ENCODE results near the gene VSIG10L2.
A peak's percentile ranks its signal among the peaks of the same experiment; 100 is the strongest.

VSIG10L2 gene

GRCh38 chr11:125945011-125945796 lies 640 bp upstream of the VSIG10L2 start:
- H3K4me3 ChIP-seq (ENCODE audit: low read depth, low read length), result no peak overlapping the region
- no peak for DNase-seq (ENCODE audit: low read depth)

DNA sequence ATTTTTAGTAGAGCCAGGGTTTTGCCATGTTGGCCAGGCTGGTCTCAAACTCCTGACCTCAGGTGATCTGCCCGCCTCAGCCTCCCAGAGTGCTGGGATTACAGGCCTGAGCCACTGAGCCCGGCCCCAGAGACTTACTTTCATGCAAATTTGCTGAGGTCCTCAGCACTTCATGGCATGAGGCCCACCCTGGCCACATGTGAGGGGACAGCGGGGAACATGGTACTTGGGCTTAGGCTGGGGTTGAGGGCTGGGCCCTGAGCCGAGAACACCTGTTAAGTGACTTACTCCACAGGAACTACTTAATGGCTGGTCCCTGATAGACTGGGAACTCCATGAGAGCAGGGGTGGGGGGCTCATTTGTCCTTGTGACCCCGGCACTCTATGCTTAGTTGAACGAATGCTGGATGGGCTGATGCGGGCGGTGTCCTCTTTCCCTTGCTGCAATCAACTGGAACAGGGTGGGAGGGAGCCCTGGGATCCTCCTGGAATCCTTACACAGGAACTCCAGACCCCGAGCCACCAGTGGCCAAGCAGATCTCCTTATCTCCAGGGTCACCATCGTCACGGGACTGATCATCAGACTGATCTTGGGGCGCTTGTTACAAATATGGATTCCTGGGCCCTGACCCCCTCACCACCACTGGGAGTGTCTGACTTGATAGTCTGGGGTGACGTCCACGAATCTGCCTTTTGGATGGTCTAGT lies 1.0 kb downstream of the VSIG10L2 start:
- DNase-seq (ENCODE audit: low read depth), result no peak
- no peak overlapping the region for H3K4me3 ChIP-seq (ENCODE audit: low read depth, low read length)

DNA sequence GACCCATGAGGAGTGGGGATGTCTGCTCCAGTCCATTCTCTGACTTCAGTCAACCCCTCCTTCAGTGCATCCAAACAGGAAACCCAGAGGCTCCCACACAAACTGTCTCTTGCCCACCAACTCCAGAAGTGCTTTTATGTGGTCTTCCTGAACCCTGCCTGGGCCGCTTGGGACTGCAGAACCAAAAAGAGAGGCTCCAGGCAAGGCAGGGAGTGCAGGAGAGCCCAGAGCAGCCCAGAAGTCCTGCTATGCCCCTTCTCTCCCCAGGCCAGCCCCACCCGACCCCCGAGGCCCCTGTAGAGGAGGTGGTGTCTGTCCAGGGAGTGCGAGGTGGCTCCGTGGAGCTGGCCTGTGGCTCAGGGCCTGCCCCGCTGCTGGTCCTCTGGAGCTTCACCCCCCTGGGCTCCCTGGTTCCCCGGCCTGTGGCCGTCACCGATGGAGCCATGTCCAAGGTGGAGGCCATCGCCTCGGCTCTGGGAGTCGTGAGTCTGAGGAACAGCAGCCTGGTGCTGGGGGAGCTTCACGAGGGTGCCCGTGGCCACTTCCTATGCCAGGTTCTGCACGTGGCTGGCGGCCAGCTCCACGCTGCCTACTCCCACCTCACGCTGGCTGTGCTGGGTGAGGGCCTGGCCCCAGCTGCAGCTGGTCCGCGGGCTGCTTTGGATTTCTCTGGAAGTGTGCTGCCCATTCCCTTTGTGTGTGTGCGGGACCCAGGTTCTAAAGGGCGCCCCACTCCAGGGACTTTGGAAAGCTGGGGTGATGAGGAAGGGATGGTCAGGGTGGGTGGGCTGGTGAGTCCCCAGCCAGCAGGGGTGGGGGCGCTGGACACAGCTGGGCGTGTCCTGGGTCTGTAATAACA lies 1.8 kb downstream of the VSIG10L2 start:
- H3K4me3 ChIP-seq (ENCODE audit: low read depth, low read length), result no peak overlapping the region
- no peak for DNase-seq (ENCODE audit: low read depth)

GRCh38 chr11:125948278-125949051 lies 2.6 kb downstream of the VSIG10L2 start:
- H3K4me3 ChIP-seq (ENCODE audit: low read depth, low read length), result no peak overlapping the region
- DNase-seq (ENCODE audit: low read depth), result no peak

GRCh38 chr11:125949271-125950177 lies 3.7 kb downstream of the VSIG10L2 start:
- no peak for DNase-seq (ENCODE audit: low read depth)
- no peak overlapping the region for H3K4me3 ChIP-seq (ENCODE audit: low read depth, low read length)

DNA sequence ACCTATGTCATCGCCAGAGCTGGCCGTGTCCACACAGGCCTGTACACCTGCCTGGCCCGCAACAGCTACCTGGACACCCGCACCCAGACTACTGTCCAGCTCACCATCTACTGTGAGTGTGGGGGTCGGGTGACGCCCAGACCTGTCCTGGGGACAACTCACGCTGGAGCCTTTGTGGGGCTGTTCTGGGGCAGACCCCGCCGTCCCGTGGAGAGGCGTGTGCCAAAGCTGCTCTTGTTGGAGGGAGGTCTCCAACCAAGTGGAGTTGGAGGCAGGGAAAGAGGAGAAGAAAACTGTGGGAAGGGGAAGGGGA lies 4.3 kb downstream of the VSIG10L2 start:
- no peak overlapping the region for H3K4me3 ChIP-seq (ENCODE audit: low read depth, low read length)
- no peak for DNase-seq (ENCODE audit: low read depth)

DNA sequence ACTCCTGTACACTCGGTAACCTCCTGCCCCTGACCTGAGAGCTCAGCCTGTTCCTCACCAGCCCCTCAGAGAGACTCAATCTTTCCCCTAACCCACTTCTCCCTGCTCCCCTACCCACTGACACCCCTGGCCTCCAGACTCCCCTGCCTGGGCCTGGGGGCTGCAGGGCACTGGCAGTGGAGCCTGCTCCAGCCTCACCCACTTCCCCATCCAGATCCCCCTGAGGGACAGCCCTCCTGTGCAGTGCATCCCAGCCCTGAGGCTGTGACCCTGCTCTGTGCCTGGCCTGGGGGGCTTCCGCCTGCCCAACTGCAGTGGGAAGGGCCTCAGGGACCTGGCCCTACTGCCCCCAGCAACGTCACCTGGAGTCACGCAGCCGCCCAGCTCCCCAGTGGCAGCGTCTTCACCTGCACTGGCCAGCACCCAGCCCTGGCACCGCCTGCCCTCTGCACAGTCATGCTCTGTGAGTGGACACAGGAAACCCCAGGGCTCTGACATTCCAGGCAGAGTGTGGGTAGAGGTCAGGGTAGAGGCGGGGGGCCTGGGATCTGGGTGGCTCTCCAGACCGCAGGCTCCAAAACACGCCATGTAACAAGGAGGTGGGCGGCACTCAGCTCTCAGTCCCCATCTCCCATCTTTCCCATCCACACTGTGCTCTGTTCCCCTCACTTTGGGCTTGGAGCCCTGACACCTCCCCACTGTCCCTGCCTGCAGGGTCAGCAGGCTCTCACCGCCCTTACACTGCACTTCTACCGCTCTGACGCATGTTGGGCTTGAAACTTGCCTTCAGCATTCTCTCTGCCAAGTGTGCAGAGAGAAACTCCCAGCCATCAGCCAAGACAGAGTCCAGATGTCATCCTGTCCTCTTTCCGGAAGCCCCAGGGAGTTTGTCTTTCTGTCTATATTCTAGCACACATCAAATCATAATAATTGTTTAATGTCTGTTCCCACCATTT lies 5.1 kb downstream of the VSIG10L2 start:
- peak; percentile 27 for DNase-seq (ENCODE audit: low read depth)
- no peak overlapping the region for H3K4me3 ChIP-seq (ENCODE audit: low read depth, low read length)

DNA sequence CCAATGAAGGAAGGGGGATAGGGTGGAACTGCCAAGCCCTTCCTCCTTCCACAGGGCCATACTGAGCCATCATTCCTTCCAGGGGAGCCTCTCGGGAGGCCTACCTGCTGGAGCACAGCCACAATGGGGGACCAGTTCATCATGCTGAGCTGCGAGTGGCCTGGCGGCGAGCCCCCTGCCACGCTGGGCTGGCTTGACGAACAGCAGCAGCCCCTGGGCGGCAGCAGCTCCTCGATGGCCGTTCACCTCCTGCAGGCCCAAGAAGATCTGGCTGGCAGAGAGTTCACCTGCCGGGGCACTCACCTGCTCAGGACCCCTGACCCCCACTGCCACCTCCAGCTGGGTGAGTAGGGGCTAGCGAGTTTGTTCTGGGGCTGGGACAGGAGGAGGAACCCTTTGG lies 5.9 kb downstream of the VSIG10L2 start:
- no peak for DNase-seq (ENCODE audit: low read depth)
- no peak overlapping the region for H3K4me3 ChIP-seq (ENCODE audit: low read depth, low read length)

- DNase-seq (ENCODE audit: low read depth), result no peak
- no peak overlapping the region for H3K4me3 ChIP-seq (ENCODE audit: low read depth, low read length)
Observed at GRCh38 chr11:125952559-125952958, 6.7 kb downstream of the VSIG10L2 start.

GRCh38 chr11:125952973-125953372 lies 7.1 kb downstream of the VSIG10L2 start:
- DNase-seq (ENCODE audit: low read depth), result no peak
- no peak overlapping the region for H3K4me3 ChIP-seq (ENCODE audit: low read depth, low read length)

GRCh38 chr11:125953401-125953935 lies 7.6 kb downstream of the VSIG10L2 start:
- no peak for DNase-seq (ENCODE audit: low read depth)
- H3K4me3 ChIP-seq (ENCODE audit: low read depth, low read length), result no peak overlapping the region

GRCh38 chr11:125954123-125954944 lies 8.5 kb downstream of the VSIG10L2 start:
- H3K4me3 ChIP-seq (ENCODE audit: low read depth, low read length), result no peak overlapping the region
- no peak for DNase-seq (ENCODE audit: low read depth)

DNA sequence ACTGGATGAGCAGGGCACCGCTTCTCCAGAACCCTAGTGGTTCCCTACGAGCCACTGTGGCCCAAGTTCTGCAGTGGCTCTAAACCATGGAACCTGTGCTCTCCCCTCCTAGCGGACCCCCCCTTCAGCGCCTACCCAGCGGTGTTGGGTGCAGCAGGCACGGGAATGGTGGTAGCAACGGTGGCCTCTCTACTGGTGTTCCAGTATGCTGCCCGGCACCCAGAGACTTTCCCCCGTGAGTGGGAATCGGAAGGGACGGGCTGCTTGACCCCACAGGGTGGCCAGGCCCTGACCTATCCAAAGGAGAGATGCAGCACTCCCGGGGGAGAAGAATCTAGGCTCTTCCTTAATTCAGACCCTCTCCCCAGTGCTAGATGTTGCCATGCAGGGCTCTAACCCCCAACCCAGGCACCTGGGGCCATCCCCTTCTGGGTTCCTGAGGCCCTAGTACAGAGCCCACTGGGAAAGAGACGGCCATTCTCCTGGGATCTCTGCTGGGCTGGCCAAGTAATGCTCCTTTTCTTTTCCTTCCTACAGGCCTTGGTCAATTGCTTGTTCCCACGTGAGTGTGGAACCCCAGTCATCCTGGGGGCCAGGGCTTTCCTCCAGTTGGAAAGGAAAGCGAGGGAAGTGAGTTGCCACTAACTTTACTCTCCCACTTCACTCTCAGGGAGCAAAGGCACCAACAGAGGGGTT lies 9.2 kb downstream of the VSIG10L2 start:
- no peak for DNase-seq (ENCODE audit: low read depth)
- H3K4me3 ChIP-seq (ENCODE audit: low read depth, low read length), result no peak overlapping the region

- DNase-seq (ENCODE audit: low read depth), result no peak
- H3K4me3 ChIP-seq (ENCODE audit: low read depth, low read length), result no peak overlapping the region
Observed at GRCh38 chr11:125955856-125956255, 10.0 kb downstream of the VSIG10L2 start.

DNA sequence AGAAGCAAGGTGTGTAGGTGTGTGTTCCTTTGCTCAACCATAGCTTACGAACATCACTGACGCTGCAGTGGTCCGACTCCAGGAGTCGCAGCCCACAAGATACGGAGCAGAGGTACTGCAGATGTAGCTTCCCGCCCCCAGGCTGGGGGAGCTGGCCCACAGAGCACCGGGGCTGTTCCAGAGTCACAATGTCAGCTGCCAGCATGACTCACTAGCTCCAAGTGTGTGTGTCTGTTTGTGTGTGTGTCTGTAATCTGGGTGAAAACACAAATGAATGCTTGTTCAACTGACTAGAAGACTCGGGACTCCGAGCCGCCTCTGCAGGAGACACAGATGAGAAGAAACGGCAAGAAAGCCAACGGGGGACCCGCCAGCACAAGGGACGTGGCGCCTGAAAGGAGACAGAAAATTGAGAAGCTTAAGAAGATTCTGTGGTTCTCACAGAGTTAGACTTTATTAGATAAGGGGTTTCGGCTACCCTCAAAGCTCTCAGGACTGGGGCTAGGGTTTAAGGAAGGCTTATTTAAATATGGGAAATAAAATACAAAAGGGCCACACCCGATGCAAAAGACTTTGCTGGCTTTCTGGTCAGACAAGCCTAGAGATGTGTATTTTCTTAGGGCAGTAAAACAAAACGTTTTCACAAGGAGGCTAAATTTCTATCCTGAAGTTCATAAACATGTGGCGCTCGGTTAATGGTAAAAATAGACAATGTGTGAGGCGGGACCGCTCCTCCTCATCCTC lies 10.7 kb downstream of the VSIG10L2 start:
- H3K4me3 ChIP-seq (ENCODE audit: low read depth, low read length), result no peak overlapping the region
- no peak for DNase-seq (ENCODE audit: low read depth)

Measured in skeletal muscle cell (primary cell).